GM12873 (cell line): Measurements from ENCODE around the gene NECTIN4.

Source experiments
- CTCF ChIP-seq: IDR thresholded peaks from 2 replicates; pipeline ENCODE4 v1.5.1; 2012; ENCODE audit warnings: low read depth, mild to moderate bottlenecking, moderate library complexity, low read length, control low read depth; ENCODE audit not compliant: insufficient read depth; ENCODE audit errors: missing control alignments

The NECTIN4 gene

GRCh38 chr1:161059293-161059692 is 30.1 kb downstream of the NECTIN4 start:
- no peak for TF ChIP-seq CTCF

- TF ChIP-seq CTCF, result peak; percentile 12
These were observed 34.6 kb downstream of the NECTIN4 start for GRCh38 chr1:161054805-161055204.

- no peak for TF ChIP-seq CTCF
These were observed 35.1 kb downstream of the NECTIN4 start for GRCh38 chr1:161054232-161054631.

DNA sequence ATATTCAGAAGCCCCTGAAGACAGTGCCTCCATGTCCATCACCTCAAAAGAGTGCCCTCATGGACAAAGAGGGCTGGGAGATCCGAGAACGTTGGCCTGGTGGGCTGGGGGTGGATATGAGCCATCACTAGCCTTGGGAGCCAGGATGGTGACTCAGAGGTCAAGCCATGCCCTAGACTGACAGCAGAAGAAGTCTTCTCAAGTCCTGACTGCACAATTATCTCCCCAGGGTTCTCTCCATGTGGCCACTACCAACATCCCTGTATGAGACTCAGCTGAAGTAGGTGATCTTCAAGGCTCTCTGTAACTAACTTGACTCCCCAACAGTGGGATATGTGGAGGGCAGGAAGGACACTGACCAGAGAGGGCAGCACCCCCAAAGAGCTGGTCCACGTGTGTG is 36.5 kb downstream of the NECTIN4 start:
- TF ChIP-seq CTCF, result no peak

GRCh38 chr1:161051219-161051618 is 38.1 kb downstream of the NECTIN4 start:
- TF ChIP-seq CTCF, result no peak

GRCh38 chr1:161048949-161049722 is 40.2 kb downstream of the NECTIN4 start:
- no peak for TF ChIP-seq CTCF

DNA sequence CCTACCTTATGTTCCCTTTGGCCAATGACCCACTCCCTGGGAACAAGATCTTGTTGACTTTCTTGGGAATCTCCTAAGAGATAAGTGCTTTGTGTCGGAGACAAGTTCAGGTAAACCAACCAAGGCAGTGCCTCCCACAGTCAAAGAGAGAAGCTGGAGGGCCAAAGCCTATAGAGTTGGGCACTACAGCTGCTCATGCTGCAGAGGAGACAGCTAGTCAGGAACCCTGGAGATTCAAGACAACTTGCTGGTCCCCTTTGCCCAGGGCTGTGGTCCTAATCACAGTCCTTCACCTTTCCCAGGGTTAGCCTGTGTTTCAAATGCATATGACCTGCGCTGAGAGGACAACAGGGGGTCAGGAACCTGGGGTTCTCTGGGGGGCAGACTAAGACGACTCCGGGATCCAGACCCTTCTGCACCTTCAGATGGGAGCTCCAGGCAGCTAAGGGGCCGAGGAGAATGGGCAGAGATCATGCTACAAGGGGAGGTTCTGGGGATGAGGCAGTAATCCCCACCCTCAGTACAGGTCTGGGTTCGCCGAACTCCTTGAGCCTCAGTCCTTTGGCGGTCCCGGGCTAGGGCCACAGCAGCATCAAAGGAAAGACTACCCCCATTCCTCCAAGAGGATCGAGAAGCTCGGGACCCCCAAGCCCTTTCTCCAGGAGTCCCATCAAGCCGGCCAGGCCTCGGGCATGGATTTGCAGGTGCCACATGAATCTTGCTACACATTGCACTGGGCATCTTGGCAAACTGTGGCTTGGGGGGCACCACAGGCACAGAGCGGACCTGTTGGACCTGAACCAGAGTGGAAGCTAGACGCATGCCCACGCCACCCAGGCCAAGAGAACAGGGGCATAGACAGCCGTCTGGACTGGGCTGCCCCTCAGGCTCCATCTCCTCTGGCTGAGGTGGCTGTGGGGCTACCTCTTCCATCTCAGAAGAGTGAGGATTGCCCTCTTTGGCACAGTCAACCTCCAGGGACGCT is 41.6 kb downstream of the NECTIN4 start:
- TF ChIP-seq CTCF, result no peak
